Measurements from ENCODE around the gene BRD3OS.

Gene BRD3OS, protein sequence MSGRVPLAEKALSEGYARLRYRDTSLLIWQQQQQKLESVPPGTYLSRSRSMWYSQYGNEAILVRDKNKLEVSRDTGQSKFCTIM

DNA sequence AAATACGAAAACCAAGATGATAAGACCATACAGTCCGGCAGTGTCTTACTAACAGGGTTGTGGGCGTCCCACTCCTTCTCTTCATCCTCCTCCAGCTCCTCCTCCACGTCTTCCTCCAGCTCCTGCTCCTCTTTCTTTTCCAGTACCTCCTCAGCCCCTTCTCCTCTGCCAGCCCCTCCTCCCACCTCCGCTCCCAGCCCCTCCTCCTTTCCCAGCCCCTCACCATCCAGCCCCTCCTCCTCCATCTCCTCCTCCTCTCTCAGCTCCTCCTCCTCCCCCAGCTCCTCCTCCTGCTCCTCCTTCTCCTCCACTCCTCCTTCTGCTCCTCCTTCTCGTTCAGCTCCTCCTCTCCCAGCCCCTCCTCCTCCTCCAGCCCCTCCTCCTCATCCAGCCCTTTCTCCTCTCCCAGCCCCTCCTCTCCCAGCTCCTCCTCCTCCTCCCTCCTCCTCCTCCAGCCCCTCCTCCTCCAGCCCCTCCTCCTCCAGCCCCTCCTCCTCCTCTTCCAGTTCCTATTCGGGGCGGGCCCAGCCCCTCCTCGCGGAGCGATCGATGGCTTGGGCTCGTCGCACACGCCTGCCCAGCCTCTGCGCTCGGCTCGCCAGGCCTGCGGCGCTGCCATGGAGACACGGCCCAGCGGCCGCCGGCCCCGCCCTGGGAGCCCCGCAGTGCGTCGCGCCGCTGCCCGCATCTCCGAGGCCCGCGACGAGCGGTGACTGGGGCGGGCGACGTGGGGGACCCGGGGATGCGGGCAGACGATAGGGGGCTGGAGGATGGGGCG lies at the start of gene BRD3OS:
Gene BRD3OS, plus strand, starts transcription at position 654 of the 778 bp plus-strand sequence. CDS start 1,267 bp downstream, outside the sequence.
- DNase-seq (ENCODE audit: insufficient read length, low spot score) (peak; percentile 90), FAIRE-seq (peak; percentile 97)

- DNase-seq (ENCODE audit: insufficient read length, low spot score) = no peak
- no peak for FAIRE-seq
Observed at GRCh38 chr9:133975511-133975910, 49.8 kb upstream of the BRD3OS start.

GRCh38 chr9:133976191-133976861 lies 49.0 kb upstream of the BRD3OS start:
- FAIRE-seq = no peak
- no peak for DNase-seq (ENCODE audit: insufficient read length, low spot score)

DNA sequence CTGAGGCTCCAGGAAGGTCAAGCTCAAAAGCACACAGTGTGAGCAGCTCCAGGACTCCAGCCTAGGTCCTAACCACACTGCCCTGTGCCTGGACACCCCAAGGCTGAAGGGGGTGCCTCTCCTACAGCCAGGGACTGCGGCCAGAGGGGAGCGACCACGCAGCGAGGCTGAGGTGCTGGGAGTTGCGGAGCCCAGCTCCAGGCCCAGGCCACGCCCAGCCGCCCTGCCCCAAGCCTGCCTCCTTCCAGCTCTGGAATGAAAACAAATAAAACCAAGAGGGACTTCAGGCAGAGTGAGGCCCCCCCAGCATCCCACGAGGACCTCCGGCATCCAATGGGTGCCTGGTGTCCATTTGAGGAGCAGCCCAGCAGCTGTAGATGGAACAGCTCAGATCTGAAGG lies 48.4 kb upstream of the BRD3OS start:
- DNase-seq (ENCODE audit: insufficient read length, low spot score) (no peak), FAIRE-seq (no peak)

DNA sequence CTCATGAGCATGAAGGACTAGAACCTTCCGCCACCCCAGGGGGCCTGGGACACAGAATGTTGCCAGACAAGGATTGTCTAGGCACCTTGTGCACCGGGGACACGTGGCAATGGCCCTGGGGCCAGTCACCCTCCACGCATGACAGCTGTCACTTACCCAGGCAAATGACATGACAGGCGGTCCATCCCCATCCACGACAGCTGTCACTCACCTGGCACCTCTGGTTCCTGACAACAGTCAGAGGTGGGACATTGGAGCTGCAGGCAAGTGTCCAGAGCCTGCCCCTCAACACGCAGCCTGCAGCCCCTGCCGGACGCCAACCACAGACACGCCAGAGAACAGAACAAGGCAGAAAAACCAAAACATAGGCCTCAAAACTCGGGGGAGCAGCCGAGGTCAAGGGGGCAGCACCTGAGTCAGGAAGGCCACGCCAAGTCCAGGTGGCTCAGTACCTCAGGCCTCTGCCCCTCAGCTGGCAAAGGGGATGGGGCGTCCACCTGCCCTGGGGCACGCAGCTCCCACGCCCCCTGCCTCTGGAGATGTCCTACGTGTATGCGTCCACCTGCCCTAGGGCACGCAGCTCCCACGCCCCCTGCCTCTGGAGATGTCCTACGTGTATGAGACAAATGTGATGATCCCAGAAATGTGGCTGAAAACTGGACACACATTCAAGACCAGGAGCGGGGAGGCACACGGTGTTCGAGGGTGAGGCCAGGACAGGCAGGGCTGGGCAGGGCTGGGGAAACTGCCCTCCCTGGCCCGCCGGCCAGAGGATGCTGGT lies 47.7 kb upstream of the BRD3OS start:
- FAIRE-seq (no peak), DNase-seq (ENCODE audit: insufficient read length, low spot score) (no peak)

GRCh38 chr9:133978226-133978898 lies 46.9 kb upstream of the BRD3OS start:
- FAIRE-seq (no peak), DNase-seq (ENCODE audit: insufficient read length, low spot score) (no peak)

DNA sequence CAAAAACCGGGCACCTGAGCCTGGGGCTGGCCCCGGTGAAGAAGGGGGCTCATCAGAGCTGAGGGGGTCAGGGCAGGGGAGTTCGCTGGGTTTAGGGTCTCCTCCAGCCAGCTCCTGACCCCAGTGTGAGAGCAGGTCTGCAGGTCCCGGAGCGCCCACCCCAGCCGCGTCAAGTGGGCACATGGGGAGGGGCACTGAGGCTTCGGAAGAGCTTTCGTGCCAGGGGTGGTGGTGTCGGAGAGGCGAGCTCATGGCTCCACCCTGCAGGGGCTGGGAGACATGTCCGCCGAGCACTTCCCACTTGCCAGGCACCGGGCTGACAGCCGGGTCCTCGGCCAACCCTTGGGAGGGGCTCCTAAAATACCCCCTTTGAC lies 46.4 kb upstream of the BRD3OS start:
- DNase-seq (ENCODE audit: insufficient read length, low spot score) = no peak
- no peak for FAIRE-seq

DNA sequence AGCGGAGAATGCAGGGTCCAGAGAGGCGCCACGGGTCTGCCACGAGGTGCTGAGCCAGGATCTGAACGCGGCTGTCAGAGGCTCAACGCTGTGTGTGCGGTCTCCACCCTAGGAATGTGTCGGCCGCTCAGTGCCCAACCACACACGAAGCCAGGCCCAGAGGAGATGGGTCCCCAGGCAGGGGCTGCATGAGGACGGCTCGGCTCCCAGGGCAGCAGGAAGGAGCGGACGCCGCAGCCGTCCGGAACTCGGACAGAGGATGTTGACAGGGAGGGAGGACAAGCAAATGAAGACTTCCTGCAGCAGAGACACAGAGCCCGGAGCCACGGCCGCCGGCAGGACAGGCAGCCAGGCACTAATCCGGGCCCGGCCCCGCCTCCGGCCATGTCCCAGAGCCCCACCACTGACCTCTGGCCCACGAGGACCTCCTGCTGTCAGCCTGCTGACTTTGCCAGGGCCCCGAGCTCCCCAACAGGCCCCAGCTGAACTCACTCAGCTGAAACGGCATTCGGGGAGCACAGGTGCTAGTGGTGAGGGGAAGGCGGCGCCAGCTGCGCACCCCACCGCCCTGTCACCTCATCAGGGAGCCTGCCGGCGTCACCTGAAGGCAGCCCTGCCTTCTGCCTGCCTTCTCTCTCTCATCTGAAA lies 45.9 kb upstream of the BRD3OS start:
- no peak for FAIRE-seq
- DNase-seq (ENCODE audit: insufficient read length, low spot score) = no peak

DNA sequence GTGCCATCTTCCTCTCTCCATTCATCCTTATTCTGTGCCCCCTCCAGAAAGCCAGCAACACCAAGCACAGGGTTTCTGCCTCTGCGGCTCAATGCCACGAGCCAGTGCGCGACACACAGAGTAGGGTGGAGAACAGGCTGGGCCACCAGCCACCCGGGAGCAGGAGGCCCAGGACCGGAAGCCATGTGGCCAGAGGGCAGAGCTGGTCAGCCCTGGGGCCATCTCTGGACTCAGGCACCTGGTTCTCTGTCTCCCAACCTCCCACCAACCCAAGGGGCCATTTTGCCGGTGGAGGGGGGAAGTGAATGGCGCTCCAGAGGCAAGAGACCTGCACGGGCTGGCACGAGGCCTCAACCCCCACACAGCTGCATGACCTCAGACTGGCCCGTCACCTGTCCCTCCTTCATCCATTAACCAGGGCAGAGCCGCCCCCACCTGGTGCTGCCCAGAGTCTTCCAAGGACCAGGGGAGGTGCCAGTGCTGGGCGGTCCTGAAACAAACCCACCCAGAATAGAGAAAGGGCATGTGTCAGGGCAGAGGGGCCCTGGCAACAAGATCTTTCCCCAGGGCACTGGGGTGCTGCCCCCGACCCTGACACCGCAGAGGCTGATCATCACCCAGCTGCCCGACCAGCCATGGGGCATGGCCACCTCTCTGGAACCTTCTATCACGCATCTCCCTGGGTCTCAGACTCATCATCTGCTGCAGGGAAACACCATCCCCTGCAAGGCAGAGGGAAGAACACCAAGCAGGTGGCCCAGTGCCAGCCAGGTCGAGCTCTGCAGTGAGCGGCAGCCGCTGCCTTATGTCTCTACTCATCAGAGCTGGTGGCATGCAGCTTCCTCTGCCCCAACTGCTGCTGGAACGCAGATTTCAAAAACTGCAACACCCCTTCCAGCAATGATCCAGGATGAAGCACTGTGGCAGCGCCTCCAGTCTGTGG lies 45.1 kb upstream of the BRD3OS start:
- FAIRE-seq (no peak), DNase-seq (ENCODE audit: insufficient read length, low spot score) (no peak)

DNA sequence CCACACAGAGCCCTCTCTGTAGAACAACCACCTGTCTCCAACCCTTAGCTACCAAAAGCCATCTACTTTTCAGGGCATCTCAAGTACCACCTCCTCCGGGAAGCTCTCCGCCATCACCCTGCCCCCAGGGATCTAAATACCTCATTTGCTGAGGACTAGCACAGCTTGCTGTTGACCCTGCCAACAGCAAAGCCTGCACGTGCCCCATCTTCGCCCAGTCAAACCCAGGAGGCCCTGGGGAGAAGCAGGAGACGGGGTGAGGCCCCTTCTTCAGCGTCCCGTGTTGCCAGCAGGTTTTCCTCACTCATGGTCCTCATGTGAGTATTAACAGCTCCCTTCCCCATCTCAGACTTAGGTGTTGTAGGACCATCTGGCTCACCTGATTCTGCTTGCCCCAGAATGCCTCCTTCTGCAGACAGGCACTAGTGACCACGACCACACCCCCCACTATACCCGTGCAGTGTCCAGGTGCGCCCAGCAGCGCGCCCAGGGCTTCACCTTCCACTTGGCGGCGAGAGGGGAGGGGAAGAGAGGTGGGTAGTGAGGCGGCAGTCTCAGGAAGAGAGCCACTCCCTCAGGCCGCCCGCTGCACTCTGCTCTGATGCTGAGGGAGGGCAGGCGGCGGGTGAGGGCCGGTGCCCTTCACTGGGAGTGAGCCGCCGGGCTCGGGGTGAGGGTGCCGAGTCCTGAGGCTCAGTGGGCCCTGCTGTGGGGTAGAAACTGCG lies 44.3 kb upstream of the BRD3OS start:
- FAIRE-seq = no peak
- no peak for DNase-seq (ENCODE audit: insufficient read length, low spot score)

DNA sequence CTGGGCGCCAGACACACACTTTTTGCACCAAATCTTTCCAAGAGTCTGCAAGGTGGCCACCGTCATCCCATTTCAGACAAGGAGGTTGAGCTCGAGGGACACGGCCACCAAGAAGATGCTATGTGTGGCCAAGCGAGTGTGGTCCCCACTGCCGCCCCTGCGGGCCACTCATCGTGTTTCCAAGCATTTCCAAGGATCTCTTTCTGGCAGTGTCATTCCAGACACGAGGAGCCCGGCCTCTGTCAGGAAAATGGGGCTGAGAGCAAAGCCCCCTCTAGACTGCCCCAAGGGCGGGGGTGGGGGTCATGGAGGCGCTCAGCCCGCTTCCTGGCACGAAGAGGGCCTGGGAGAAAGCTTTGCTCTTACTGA lies 43.7 kb upstream of the BRD3OS start:
- no peak for FAIRE-seq

DNA sequence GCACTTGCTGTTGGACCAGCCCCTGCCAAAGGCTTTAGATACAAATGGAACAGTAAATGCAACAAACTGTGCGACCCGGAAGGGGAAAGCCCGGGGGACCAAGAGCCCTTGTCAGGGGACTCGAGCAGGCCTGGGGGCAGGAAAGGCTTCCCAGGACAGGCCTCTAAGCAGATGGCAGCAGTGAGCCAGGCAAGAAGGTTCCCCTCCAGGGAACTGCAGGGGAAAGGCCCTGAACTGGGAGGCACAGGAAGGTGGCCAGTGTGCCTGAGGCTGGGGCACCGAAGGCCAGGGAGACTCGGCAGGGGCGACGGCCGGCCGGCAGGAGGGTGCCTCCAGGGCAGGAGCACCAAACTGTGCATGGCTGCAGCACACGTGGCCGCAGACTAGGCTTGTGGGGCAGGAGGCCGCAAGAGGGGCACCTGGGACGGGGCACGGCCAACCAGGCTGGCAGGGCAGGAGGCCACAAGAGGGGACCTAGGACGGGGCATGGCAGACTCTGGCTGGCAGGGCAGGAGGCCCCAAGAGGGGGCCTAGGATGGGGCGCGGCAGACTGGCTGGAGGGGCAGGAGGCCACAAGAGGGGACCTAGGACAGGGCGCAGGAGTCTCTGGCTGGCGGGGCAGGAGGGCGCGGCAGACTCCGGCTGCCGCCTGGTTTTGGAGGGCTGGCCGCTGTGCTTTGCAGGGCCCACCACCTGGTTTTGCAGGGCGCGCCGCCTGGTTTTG lies 43.2 kb upstream of the BRD3OS start:
- no peak for DNase-seq (ENCODE audit: insufficient read length, low spot score)
- FAIRE-seq = no peak

More for the DNA sequence above, 43.7 kb upstream of the BRD3OS start:
- DNase-seq (ENCODE audit: insufficient read length, low spot score) = no peak

GRCh38 chr9:133982971-133983720 lies 42.1 kb upstream of the BRD3OS start:
- no peak for DNase-seq (ENCODE audit: insufficient read length, low spot score)
- no peak for FAIRE-seq

- DNase-seq (ENCODE audit: insufficient read length, low spot score) (no peak), FAIRE-seq (no peak)
Observed at GRCh38 chr9:133986061-133986460, 39.2 kb upstream of the BRD3OS start.

DNA sequence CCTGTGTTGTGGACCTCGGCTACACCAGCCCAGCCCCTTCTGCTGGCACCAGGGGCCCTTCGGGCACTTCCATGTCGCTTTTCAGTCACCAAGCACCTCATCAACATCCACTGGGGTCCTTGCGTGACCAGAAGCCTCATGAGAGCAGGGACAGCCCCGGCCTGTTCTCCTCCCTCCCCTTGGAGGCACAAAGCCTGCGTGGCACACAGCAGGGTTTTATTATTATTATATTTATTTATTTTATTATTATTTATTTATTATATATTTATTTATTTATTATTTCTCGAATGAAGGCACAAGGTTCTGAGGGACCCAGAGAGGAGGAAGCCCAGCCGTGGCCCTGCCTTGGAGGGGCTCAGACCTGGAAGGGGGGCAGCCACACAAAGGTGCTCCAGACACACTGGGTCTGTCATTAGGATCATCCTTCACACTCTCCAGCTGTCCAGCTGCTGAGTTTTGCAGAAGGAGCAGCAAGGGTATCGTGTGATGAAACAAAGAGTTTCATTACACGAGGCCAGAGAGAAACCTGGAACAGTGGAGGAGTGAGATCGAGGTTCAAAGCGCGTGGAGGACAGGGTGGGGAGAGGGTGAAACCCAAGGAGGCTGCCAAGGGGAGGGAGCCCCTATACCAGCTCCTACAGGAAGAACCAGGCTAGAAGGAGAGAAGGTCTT lies 38.4 kb upstream of the BRD3OS start:
- DNase-seq (ENCODE audit: insufficient read length, low spot score) = no peak
- no peak for FAIRE-seq

GRCh38 chr9:133987446-133987788 lies 37.9 kb upstream of the BRD3OS start:
- DNase-seq (ENCODE audit: insufficient read length, low spot score) (no peak), FAIRE-seq (no peak)

Data from HTR-8/SVneo (cell line).